SHP77 treated with DMSO at 0.1 percent for 48 hours (cell line): ENCODE results near the gene POM121.
"Not testable (repeated sequence)": the region's sequence is repeated elsewhere in the genome, so short reads cannot be mapped to it uniquely, and the experiment has no call there.

Source experiments
- DNase-seq: peaks from one replicate; lab custom pipeline; 2025; lab: John Stamatoyannopoulos, UW

Gene POM121

DNA sequence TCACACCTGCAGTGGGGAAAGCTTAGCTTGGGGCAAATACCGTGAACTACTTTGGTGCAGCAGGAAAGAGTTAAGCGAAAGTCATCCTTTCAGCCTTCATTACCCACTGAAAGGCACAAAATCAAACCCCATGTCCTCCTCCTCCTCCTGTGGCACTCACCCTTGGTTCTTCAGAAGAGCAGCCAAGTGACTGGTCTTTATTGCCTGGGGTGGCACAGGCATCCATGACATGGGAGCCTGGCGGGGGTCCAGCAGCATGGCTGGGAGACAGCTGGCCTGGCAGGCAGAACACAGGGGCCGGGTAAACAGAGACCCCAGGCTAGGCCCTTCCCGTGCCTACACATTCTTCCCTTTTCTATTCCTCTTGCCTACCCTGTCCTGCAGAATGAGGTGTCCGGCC is 24.8 kb downstream of the POM121 start:
- not testable (repeated sequence) for DNase-seq

DNA sequence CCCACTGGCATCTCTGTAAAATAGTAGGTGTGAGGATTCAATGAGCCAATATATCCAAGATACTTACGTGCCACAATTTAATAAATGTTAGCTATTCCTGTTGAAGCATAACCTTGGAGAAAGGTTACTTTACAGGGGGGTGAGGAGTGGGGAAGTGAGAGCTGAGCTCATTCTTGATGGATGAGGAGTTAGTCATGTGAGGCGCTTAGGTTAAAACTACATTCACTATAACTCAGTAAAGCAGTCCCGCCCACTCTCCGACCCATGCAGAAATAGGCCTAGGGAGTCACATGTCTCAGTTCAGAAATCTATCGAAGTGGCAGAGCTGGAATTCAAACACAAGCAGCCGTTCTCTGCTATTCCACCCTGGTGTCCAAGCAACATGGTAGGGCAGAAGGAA is 25.5 kb downstream of the POM121 start:
- not testable (repeated sequence) for DNase-seq

DNA sequence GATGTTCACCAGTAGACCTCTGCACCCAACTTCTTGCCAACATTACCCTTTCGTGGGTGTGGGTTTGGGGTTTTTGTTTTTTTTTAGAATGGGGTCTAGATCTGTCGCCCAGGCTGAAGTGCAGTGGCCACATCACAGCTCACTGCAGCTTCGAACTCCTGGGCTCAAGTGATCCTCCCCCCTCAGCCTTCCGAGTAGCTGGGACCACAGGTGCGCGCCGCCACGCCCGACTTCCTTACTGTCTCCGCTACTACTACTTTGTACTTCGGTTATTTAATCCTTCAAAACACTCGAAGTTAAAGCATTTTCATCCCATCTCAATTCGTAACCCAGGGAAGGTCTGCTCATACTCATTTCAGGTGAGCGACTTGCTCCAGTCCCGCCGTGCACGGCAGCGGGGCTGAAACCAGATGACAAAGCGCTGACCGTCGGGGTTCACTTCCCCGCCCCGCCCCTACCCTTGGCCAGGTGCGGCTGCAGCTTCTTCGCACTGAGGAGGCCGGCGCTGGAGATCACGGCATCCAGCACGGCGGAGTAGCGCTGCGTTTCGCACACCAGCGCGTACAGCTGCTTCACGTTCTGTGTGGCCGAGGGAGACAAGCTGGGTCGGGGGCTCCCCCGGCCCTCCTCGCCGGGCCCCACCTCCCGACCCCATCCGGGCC is 29.1 kb downstream of the POM121 start:
- not testable (repeated sequence) for DNase-seq

DNA sequence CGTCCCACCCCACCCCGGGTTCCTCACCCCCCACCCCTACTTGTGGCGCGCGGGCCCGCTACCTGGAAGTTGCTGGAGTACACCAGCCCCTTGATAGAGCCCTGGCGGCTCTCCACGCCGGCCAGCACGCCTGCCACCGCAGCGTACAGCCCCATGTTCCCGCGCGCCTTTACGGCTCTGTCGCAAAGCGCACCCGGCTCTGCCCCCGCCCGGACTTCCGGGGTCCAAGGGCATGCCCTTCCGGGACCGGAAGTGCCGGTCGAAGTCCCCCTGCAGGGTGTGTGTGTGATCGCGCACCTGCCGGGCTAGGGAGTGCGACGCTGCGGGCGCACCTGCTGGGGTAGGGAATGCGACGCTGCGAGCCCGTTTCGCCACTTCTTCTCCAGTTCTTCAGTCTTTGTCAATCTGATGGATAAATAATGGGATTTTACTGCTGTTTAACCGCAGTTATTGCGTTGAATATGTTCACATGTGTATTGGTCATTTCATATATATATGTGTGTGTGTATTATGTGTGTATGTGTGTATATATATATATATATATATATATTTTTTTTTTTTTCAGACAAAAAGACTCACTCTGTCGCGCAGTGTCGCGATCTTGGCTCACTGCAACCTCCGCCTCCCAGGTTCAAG is 29.8 kb downstream of the POM121 start:
- DNase-seq = not testable (repeated sequence)

DNA sequence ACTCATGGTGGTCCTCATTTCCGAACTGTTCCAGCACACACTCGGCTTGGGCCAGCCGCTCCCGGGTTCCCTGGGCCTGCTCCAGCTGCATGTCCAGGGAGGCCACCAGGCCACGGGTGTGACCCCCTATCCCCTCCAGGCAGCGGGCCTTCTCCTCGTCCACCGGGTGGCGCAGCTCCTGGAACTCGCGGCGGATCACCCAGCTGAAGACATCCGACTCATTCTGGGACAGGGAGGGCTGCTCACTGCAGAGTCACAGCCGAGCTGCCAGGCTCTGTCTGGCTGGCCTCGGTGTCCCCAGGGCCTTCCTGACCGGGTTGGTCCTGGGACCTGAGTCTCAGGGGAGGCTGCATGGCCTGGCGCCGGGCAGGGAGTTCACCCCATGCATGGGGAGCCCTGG is 35.1 kb downstream of the POM121 start:
- not testable (repeated sequence) for DNase-seq

DNA sequence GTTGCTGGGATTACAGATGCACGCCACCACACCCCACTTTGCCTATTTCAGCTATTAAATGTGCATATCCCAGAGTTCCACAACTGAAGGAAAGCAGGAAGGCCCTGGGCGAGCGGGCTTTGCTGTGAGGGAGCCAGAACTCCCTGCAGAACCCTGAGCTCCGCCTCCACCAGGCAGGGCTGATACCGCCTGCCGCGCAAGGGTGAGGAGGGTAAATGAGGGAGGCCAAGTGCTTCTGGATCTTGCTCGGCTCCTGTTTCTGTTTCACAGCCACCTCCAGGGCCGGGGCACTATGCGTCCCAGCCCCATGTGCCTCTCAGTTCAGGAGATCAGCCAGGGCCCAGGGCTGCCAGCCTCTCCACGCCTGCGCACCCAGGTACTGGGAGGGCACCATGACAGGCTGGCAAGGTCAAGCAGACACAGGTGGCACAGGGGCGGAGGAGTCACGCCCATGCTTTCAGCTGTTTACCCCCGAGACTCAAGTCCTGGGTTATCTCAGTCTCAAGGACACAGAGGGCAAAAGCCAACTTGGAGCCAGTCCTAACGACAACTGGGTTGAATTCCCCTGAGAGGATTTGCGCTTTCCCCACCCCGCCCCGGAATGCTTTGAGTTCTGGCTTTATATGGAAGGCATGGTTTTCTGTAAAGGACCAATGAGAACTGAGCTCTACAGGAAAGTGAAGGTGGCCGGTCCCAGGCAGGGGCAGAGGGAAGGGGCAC is 35.9 kb downstream of the POM121 start:
- DNase-seq = not testable (repeated sequence)

DNA sequence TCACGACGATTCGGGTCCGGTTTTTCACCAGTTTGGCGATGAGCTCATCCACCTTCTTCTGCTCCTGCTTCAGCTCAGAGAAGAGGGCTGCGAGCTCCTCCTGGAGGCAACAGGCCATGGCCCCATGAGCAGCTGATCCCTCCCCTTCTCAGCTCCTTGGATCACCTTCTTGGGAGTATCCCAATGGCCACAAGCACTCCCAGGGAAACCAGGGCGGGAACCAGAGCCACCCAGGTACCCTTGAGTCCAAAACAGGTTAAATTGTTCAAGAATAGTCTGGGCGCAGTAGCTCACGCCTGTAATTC is 36.4 kb downstream of the POM121 start:
- DNase-seq = not testable (repeated sequence)

DNA sequence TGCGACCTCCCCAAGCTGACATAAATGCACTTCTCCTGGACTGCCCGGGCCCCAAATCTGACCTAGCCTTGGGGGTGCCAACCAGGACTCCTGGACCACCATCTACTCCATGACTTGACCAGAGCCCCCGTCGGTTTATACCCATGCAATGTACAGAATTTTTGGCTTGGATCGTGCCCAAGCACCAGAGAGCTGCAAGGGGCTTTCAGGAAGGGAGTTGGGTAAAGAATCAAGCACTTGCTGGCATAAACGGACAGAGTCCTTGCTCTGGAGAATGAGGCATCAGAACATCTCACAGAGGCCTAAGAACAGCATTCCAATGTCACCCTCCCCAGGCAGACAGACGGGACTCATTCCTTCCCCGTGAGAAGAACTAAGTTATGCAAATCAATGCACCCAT is 38.2 kb downstream of the POM121 start:
- DNase-seq = not testable (repeated sequence)

DNA sequence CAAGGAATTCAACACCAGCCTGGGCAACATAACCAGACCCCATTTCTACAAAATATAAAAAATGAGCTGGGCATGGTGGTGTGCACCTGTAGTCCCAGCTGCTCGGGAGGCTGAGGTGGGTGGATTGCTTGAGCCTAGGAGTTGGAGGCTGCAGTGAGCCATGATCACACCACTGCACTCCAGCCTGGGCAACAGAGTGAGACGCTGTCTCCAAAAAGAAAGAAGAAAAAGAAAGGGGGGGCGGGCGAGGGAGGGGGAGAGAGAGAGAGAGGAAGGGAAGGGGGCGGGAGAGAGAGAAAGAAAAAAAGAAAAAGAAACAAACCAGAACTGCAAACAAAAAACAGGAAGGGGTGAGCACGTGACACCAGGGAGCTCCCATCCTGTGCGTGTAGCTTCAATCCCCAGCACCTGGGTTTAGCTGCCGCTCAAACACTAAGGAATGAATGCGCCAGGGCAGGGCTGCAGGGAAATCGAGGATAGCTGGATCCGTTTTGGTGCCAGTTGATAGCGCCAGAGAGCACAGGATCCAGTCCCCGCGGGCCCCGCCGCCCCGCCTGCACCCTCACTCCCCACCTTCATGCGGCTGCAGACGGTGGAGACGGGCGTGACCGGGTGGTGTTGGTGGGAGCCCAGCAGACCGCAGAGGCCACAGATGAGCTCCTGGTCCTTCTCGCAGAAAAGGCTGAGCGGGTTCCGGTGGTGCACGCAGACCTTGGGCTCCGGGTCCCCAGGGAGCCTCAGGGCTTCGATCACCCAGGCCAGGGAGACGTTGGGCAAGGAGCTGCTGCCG is 40.5 kb downstream of the POM121 start:
- not testable (repeated sequence) for DNase-seq

DNA sequence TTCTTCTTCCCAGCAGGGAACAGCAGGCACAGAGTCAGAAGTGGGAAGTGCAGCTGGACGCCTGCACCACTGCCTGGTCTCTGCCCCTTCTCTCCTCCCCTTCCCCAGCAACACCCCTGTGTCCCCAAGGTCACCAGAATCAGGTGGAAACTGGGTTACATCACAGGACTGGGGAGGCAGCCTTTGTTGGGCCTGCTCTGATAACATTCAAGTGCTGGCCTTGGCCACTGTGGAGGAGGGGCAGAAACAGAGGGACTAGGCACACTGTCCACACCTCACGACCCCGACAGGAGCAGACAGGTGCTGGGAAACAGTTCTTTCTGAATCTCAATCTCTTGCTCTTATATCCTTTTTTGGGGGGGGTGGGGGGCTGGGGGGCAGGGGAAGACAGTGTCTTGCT is 42.0 kb downstream of the POM121 start:
- DNase-seq = not testable (repeated sequence)

DNA sequence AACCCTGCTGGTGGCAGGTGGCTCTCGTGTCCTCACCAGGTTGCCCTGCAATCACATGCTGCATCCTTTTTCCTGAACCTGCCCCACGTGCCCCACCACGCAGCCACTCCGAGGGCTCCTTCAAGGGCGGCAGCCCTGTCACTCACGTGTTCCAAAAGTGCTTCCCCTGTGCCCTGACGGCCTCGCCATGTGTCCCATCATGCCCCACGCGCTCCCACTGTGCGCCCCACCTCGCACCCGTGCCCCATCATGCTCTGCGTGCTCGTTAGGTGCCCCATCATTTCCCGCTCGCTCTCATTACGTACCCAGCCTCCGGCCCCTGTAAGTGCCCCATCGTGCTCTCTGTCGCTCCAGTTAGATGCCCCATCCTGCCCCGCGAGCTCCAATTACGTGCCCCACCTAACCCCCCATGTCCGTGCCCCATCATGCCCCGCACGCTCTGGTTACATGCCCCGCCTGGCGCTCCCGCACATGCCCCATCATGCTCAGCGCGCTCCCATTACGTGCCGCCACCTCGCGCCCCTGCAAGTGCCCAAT is 44.2 kb downstream of the POM121 start, which contains the start of gene TRIM74:
Gene TRIM74 (minus strand): TSS at position 487 of the 537 bp plus-strand sequence. CDS start 3,309 bp downstream, outside the sequence.
- DNase-seq = not testable (repeated sequence)

DNA sequence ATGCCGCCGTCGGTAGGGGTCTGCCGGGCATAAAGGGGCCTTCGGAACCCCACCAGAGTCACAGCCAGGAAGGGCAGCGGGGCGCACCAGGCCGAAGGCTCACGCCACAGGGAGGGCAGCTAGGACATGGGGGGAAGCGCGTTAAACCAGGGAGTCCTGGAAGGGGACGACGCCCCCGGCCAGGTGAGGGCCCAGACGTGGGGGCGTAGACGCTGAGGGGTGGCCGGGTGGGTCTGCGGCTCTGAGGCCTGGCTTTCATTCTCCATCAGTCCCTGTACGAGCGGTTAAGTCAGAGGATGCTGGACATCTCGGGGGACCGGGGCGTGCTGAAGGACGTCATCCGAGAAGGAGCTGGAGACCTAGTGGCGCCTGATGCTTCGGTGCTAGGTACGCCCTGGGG is 44.8 kb downstream of the POM121 start:
- DNase-seq = not testable (repeated sequence)

DNA sequence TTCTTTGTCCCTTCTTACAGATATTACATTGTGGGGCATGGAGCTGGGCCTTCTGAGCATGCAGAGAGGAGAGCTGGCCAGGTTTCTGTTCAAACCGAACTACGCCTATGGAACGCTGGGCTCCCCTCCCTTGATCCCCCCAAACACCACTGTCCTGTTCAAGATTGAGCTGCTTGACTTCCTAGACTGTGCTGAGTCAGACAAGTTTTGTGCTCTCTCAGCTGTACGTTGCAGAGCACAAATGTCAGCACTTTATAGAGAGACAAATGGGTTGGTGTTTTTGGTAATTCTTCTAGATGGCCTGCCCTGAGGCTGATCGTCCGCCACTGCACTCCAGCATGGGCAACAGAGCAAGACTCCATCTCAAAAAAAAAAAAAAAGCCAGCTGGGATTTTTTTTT is 46.6 kb downstream of the POM121 start:
- DNase-seq = not testable (repeated sequence)

DNA sequence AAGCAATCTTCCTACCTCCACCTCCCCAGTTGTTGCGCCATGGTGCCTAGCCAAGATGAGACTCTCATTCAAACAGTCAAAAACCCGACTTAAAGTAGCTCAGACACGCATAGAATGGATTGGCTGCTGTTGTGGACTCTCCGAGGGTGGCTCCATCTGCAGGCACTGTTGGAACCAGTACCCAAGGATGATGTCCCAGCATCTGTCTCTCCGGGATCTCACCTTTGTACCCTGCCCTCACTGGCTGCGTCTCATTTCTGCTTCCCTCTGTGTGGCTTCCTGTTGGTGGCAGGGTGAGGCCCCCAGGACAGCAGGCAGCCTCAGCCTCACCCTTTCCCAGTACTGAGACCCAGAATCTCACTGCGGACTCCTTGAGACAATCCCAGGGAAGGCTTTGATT is 49.9 kb downstream of the POM121 start:
- not testable (repeated sequence) for DNase-seq

DNA sequence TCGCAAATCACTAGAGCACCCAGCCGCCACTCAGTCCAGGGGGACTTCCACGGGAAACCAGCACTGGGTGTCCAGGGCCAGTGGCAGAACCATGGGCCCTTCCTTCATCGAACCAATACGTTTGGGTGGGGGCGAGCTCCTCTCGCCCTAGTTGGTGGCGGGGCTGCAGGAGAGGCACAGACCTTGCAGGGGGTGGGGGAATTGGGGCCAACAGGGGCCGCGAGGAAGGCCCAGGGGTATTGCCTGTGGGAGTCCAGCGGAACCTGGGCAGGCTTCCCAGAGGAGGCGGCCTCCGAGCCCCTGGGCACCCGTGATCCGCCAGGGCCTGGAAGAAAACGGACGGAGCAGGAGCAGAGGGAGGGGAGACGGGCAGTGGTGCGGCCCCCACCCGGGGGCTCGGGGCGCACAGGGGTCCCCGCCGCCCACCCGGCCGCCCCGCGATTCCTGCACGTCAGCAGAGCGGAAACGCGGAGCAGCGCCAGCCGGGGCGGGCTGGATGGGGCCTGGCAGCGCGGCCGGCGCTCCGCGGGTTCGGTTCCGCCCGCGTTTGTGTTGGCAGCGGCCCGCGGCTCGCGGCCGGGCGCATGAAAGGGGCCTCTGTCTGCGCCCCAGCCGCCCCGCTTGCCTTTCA is 50.9 kb downstream of the POM121 start:
- not testable (repeated sequence) for DNase-seq

DNA sequence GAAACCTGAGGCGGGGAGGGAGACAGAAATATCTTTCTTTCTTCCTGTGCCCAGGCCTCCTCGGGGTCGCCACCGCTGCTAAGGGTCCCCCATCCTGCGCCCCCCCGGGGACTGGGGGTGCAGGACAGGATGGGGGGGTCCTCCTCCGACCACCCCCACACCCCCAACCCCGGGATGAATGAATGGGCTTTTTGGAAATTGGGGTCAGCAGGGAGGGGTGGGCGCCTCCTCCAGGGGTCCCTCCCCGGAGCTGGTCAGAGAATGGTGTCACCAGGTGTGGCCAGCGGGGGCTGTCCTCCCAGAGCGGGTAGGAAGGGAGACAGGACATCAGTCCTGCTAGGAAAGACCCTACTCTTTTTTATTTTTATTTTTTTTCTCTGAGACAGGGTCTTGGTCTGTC is 51.5 kb downstream of the POM121 start:
- DNase-seq = not testable (repeated sequence)

DNA sequence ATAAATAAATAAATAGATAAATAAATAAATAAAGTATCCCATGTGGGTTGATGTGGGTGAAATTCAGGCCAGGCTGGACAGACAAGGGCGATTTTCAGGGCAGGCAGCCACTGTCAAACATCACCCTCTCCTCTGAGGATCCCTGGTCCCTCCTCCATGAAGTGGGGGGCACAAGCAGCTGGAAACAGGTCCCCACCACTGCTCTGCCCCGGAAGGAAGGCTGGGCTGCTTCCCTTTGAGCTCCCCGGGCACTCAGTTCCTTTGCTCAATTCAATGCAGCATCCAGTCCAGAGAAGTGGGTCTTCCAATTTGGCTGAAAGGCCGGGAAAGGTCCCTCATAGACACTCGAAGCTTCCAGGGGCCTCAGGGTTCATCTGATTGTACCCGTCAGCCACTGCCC is 55.5 kb downstream of the POM121 start:
- not testable (repeated sequence) for DNase-seq

DNA sequence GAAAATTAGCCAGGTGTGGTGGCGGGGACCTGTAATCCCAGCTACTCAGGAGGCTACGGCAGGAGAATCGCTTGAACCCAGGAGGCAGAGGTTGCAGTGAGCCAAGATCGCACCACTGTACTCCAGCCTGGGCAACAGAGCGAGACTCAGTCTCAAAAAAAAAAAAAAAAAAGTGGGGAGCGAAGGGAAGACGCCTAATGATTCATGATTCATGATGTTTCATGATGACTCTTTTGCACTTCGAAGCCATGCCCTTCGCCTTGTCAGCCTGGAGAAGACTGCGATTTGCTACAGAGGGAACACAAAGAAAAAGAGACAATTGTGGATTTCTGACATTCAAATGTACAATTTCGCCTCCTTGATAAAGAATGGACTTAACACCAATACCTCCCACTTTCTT is 57.2 kb downstream of the POM121 start:
- not testable (repeated sequence) for DNase-seq

DNA sequence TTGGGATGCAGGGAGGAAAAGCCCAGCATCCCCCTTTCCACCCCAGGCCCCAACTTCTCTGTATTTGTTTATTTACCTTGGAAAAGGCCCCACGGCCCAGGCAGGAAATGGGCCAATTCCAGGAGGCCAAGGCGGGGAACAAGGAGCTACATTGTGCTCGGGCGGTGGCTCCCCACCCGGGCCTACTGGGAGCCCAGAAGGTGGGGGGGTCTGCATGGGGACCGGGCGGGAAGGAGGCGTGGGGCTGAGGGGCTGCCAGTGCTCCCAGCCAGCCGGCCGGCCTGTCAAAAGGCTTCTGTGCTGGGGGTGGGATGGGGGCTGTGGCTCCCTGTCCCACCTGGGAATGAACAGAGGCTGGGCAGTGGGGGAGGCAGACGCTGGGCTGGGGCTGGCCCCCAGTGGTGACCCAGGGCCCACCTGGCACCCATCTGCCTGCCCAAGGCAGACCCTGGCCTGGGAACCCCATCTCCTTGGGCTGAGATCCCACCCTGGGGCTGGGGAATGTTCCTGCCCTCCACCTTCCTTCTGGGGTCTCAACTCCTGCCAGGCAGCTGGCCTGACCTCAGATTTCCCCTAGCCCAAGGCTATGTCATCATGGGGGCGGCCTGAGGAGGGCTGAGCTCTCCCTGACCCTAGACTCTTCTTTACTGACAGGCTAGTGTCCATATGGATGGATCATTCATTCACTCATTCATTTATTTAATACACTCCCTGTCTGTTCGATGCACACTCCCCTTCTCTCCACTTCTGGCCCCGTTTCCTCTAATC is 65.4 kb downstream of the POM121 start:
- DNase-seq = not testable (repeated sequence)

DNA sequence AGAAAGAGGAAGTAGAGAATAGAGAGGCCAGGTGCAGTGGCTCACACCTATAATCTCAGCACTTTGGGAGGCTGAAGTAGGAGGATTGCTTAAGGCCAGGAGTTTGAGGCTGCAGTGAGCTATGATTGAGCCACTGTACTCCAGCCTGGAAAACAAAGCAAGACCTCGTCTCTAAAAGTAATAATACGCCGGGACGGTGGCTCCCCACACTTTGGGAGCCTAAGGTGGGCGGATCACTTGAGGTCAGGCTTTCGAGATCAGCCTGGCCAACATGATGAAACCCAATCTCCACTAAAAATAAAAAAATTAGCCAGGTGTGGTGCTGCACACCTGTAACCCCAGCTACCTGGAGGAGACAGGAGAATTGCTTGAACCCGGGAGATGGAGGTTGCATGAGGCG is 70.6 kb downstream of the POM121 start:
- DNase-seq = not testable (repeated sequence)

DNA sequence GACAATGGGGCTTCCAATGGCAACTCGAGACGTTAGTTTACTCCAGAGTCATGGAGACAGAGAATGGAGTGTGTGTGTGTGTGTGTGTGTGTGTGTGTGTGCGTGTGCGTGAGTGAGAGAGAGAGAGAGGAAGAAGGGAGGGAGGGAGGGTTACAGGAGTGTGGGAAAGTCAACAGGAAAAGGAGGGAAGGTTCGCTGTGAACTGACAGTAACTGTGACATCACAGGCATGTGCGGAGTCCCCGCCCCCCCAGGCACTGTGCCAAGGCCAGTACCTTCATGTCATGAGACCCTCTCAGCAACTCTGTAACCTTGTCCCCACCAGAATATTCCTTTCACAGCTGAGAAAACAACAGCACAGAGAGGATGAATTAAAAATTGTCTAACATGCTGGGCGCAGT is 72.6 kb downstream of the POM121 start:
- not testable (repeated sequence) for DNase-seq
